H1 (cell line): ENCODE results near the gene CEP85. TPM values are rescaled to one million over a fixed set of nuclear protein-coding genes. Genes with fewer than 3 reads are reported as not detected.

Source experiments
- CTCF ChIA-PET: fragments of 300-600 bp; sonication (Branson Sonifier 250); formaldehyde crosslinking; loops from one replicate; lab custom pipeline; 2021; ENCODE audit not compliant: partially characterized antibody; lab: Charles Lee
- POLR2A ChIA-PET: fragments of 300-600 bp; sonication (Branson Sonifier 250); formaldehyde crosslinking; loops from one replicate; lab custom pipeline; 2021; ENCODE audit warnings: inconsistent platforms; ENCODE audit not compliant: partially characterized antibody; lab: Charles Lee
- DNase-seq, 2 experiments: peaks; one replicate each; pipeline versions ENCODE4 v3.0.0 to v3.0.0-alpha.2; 2010 to 2022; ENCODE audit warnings: low spot score in 2 of 2, low read depth in 1 of 2, mixed read lengths in 1 of 2
- FAIRE-seq: peaks from 2 replicates; lab custom pipeline; 2011; peaks lifted over from hg19 to GRCh38; lab: Jason Lieb, UNC
- H2AFZ ChIP-seq: 2 replicates; pipeline ENCODE4 v1.8.1; 2012; ENCODE audit warnings: low read length, inconsistent platforms
- H2AK5ac ChIP-seq: 2 replicates; pipeline ENCODE4 v1.6.1; 2013; ENCODE audit warnings: low read depth, low read length
- H2BK120ac ChIP-seq: replicated peaks from 2 replicates; pipeline ENCODE3; 2013; ENCODE audit warnings: low read depth, low read length, inconsistent platforms
- H2BK12ac ChIP-seq: 2 replicates; pipeline ENCODE4 v1.6.1; 2013; ENCODE audit warnings: low read depth, low read length
- H2BK15ac ChIP-seq: 2 replicates; pipeline ENCODE4 v1.6.1; 2013; ENCODE audit warnings: low read length
- H2BK20ac ChIP-seq: 2 replicates; pipeline ENCODE4 v1.6.1; 2013; ENCODE audit warnings: low read length
- H2BK5ac ChIP-seq: 2 replicates; pipeline ENCODE4 v1.6.1; 2013; ENCODE audit warnings: low read depth, low read length
- H3K14ac ChIP-seq: 2 replicates; pipeline ENCODE4 v1.6.1; 2013; ENCODE audit warnings: inconsistent platforms; ENCODE audit not compliant: insufficient read length
- H3K18ac ChIP-seq: 2 replicates; pipeline ENCODE4 v1.6.1; 2013; ENCODE audit warnings: low read length; ENCODE audit errors: extremely low read depth
- H3K23ac ChIP-seq: 2 replicates; pipeline ENCODE4 v1.6.1; 2013; ENCODE audit warnings: inconsistent platforms; ENCODE audit not compliant: insufficient read length
- H3K23me2 ChIP-seq: 2 replicates; pipeline ENCODE4 v1.6.1; 2013; ENCODE audit warnings: low read depth, low read length
- H3K27ac ChIP-seq: 2 replicates; pipeline ENCODE4 v1.6.1; 2011; ENCODE audit warnings: low read depth, low read length, inconsistent platforms
- H3K27me3 ChIP-seq, 4 experiments: replicated peaks in 1 of 4; 1 replicate in 1 of 4; 2 replicates in 3 of 4; pipeline versions ENCODE4 v1.6.1 to v1.8.1; 2011 to 2013; ENCODE audit warnings: low read length in 3 of 4, mild to moderate bottlenecking in 3 of 4, inconsistent platforms in 2 of 4, mixed read lengths in 2 of 4, moderate library complexity in 1 of 4; ENCODE audit not compliant: control insufficient read depth in 3 of 4, insufficient read depth in 3 of 4; ENCODE audit errors: extremely low read depth in 1 of 4
- H3K36me3 ChIP-seq, 4 experiments: 2 replicates each; pipeline versions ENCODE4 v1.6.1 to v1.8.1; 2011 to 2013; ENCODE audit warnings: mild to moderate bottlenecking in 4 of 4, low read length in 3 of 4, moderate library complexity in 2 of 4, control low read depth in 1 of 4, inconsistent platforms in 1 of 4; ENCODE audit not compliant: insufficient read depth in 4 of 4, control insufficient read depth in 2 of 4
- H3K4ac ChIP-seq: replicated peaks from 2 replicates; pipeline ENCODE3; 2013; ENCODE audit warnings: low read length, low read depth, mixed read lengths, inconsistent platforms; ENCODE audit not compliant: insufficient read length
- H3K4me1 ChIP-seq, 4 experiments: replicated peaks in 1 of 4; 1 replicate in 1 of 4; 2 replicates in 3 of 4; pipeline versions ENCODE4 v1.6.1 to v1.8.1; 2011 to 2013; ENCODE audit warnings: low read length in 3 of 4, inconsistent platforms in 2 of 4, mixed read lengths in 1 of 4; ENCODE audit not compliant: insufficient read depth in 4 of 4, control insufficient read depth in 3 of 4
- H3K4me2 ChIP-seq, 2 experiments: 2 replicates each; pipeline versions ENCODE4 v1.6.1 to v1.8.1; 2011 to 2013; ENCODE audit warnings: low read depth in 2 of 2, low read length in 2 of 2, control low read depth in 1 of 2, inconsistent platforms in 1 of 2, mild to moderate bottlenecking in 1 of 2; ENCODE audit not compliant: insufficient read depth in 1 of 2
- H3K4me3 ChIP-seq, 4 experiments: fragments of 200-600, 300-600 bp in 1 of 4; sonication (generic), shearing (Covaris generic), sonication (Bioruptor Twin) in 1 of 4; 2 replicates each; pipeline versions ENCODE4 v1.5.1 to v1.8.1; 2011 to 2016; ENCODE audit warnings: low read length in 4 of 4, low read depth in 3 of 4, control low read depth in 2 of 4, inconsistent platforms in 2 of 4, mild to moderate bottlenecking in 2 of 4, mixed read lengths in 1 of 4, moderate library complexity in 1 of 4; ENCODE audit not compliant: insufficient read depth in 2 of 4; ENCODE audit errors: extremely low read depth in 1 of 4
- H3K56ac ChIP-seq: replicated peaks from 2 replicates; pipeline ENCODE3; 2013; ENCODE audit warnings: low read depth, mild to moderate bottlenecking, mixed read lengths, low read length, inconsistent platforms; ENCODE audit not compliant: insufficient read length
- H3K79me1 ChIP-seq: 2 replicates; pipeline ENCODE4 v1.6.1; 2013; ENCODE audit warnings: low read depth, low read length, control low read depth
- H3K79me2 ChIP-seq, 2 experiments: 2 replicates each; pipeline versions ENCODE4 v1.6.1 to v1.8.1; 2012 to 2013; ENCODE audit warnings: low read length in 2 of 2, mild to moderate bottlenecking in 2 of 2, inconsistent platforms in 1 of 2; ENCODE audit not compliant: insufficient read depth in 2 of 2, control insufficient read depth in 1 of 2
- H3K9ac ChIP-seq, 4 experiments: replicated peaks in 1 of 4; 1 replicate in 1 of 4; 2 replicates in 3 of 4; pipeline versions ENCODE4 v1.6.1 to v1.8.1; 2011 to 2013; ENCODE audit warnings: low read depth in 3 of 4, low read length in 3 of 4, control low read depth in 2 of 4, mild to moderate bottlenecking in 2 of 4, moderate library complexity in 2 of 4, inconsistent platforms in 1 of 4; ENCODE audit errors: extremely low read depth in 1 of 4
- H3K9me3 ChIP-seq, 2 experiments: 2 replicates each; pipeline versions ENCODE4 v1.6.1 to v1.8.1; 2012 to 2013; ENCODE audit warnings: mild to moderate bottlenecking in 2 of 2, moderate library complexity in 2 of 2, control low read depth in 1 of 2, inconsistent platforms in 1 of 2, low read depth in 1 of 2, low read length in 1 of 2, mixed read lengths in 1 of 2; ENCODE audit not compliant: insufficient read depth in 2 of 2
- H4K20me1 ChIP-seq, 2 experiments: replicated peaks in 1 of 2; 2 replicates each; pipeline versions ENCODE3 to v1.8.1; 2011 to 2013; ENCODE audit warnings: inconsistent platforms in 2 of 2, low read length in 2 of 2, mild to moderate bottlenecking in 1 of 2; ENCODE audit not compliant: insufficient read depth in 2 of 2, control insufficient read depth in 1 of 2
- H4K5ac ChIP-seq: 2 replicates; pipeline ENCODE4 v1.6.1; 2013; ENCODE audit warnings: low read length, low read depth, mixed read lengths, inconsistent platforms; ENCODE audit not compliant: insufficient read length
- H4K8ac ChIP-seq: 2 replicates; pipeline ENCODE4 v1.8.0; 2013; ENCODE audit warnings: mild to moderate bottlenecking, moderate library complexity, low read length, inconsistent platforms; ENCODE audit not compliant: insufficient read depth; ENCODE audit errors: extremely low read depth
- H4K91ac ChIP-seq: replicated peaks from 2 replicates; pipeline ENCODE3; 2013; ENCODE audit warnings: low read length, mixed read lengths, inconsistent platforms; ENCODE audit not compliant: insufficient read length
- ATF2 ChIP-seq: IDR thresholded peaks from 2 replicates; pipeline ENCODE4 v1.6.1; 2012; ENCODE audit warnings: low read length, inconsistent platforms
- CBX8 ChIP-seq: fragments of 300-800, 300-1000 bp; sonication (generic); IDR thresholded peaks from 2 replicates; pipeline ENCODE4 v1.7.1; 2016; ENCODE audit warnings: low read depth, low read length, borderline replicate concordance
- CTCF ChIP-seq, 3 experiments: IDR thresholded peaks; 1 replicate in 2 of 3; 2 replicates in 1 of 3; pipeline versions ENCODE4 v1.5.1 to v1.6.1; 2011; ENCODE audit warnings: low read length in 3 of 3, mild to moderate bottlenecking in 3 of 3, inconsistent platforms in 2 of 3, low read depth in 1 of 3, moderate library complexity in 1 of 3; ENCODE audit not compliant: insufficient read depth in 1 of 3; ENCODE audit errors: control extremely low read depth in 1 of 3
- RAD21 ChIP-seq, 2 experiments: IDR thresholded peaks in 1 of 2; conservative IDR thresholded peaks in 1 of 2; 2 replicates each; pipeline ENCODE4 v1.6.1; 2011; ENCODE audit warnings: low read depth in 2 of 2, low read length in 2 of 2, improper control_type of control experiment in 1 of 2, inconsistent platforms in 1 of 2, mild to moderate bottlenecking in 1 of 2, moderate library complexity in 1 of 2
- WGBS, 2 experiments: shearing (Covaris generic) in 1 of 2; methylation state at CpG; one replicate each; pipeline versions ENCODE4 v1.1.6 to v1.1.7; 2013 to 2015; ENCODE audit warnings: low lambda C conversion rate in 2 of 2, mixed read lengths in 2 of 2, inconsistent platforms in 1 of 2, low coverage in 1 of 2, missing lambda C conversion rate in 1 of 2; ENCODE audit not compliant: insufficient replicate concordance in 2 of 2, insufficient coverage in 1 of 2, insufficient read length in 1 of 2; ENCODE audit errors: extremely low coverage in 1 of 2, missing lambda C conversion rate in 1 of 2; 5-methylcytosine and 5-hydroxymethylcytosine counted together
- polyA plus RNA-seq, 7 experiments: library from polyadenylated mRNA; depleted of rRNA in 3 of 7; stranded (reverse) in 5 of 7; unstranded in 2 of 7; fragments of >200 nt in 5 of 7; fragments of 200-250 nt in 2 of 7; gene quantifications; 1 replicate in 5 of 7; 2 replicates in 1 of 7; 4 replicates in 1 of 7; pipeline versions ENCODE4 v1.2.1 to v1.2.3, GENCODE V29; 2011 to 2013; ENCODE audit warnings: missing spikeins in 2 of 7, mixed read lengths in 2 of 7
- total RNA-seq: library from RNA; stranded (reverse); fragmentation: NEBNext Ultra II Directional; extraction: Animal tissue kit (Norgen Biotek cat#: 25700); gene quantifications from 2 replicates; pipeline ENCODE4 v1.2.1, GENCODE V29; 2021

The CEP85 gene
- total and polyA plus RNA-seq, 2 of the 8 experiments (the other 6 are each of a cell fraction or from before 2014, with no cell fraction given), result 40.4 to 43.7 TPM

- Histone ChIP-seq H3K4me3 (no peak overlapping the region), H4K5ac (no peak overlapping the region), H3K9ac (no peak overlapping the region), H4K20me1 (no peaks in the 10 kb centered on the region), H3K18ac (no peak overlapping the region), H4K91ac (no peak overlapping the region), H3K23me2 (no peaks in the 10 kb centered on the region; the same call in 1 of the 2 replicates), H2BK5ac (no peak overlapping the region), H3K27ac (no peak overlapping the region), H2BK12ac (no peak overlapping the region), H3K9me3 (no peaks in the 10 kb centered on the region), H2AFZ (no peak overlapping the region), H3K27me3 (no peaks in the 10 kb centered on the region), H3K4ac (no peak overlapping the region), H3K79me1 (no peaks in the 10 kb centered on the region), H4K8ac (no peak overlapping the region), H2BK20ac (no peak overlapping the region), H3K4me2 (no peak overlapping the region), H3K4me1 (peaks cover 0 to 12% (median 5%) of the 10 kb centered on the region in 4 experiments; a peak in 5 of 7 replicates), H3K79me2 (no peaks in the 10 kb centered on the region), H3K36me3 (no peaks in the 10 kb centered on the region), H2BK15ac (no peak overlapping the region), H2AK5ac (no peak overlapping the region), H2BK120ac (no peak overlapping the region), H3K23ac (no peak overlapping the region), H3K56ac (no peak overlapping the region), H3K14ac (no peak overlapping the region)
- no peak for DNase-seq
- WGBS, 2 experiments, result 76% methylated on average over 9 of the region's 9 CpGs; no CpG with 5 or more reads in 1 of the 2 experiments
- no peak for FAIRE-seq
- CTCF ChIA-PET, result interaction anchor here (0.6 to 4.4 kb wide), 17 partner anchors 10 to 311 kb away, joined by 3 to 32 read pairs (median 4); partner anchors contain the start of genes CATSPER4, CEP85, CNKSR1 and ZNF593
- POLR2A ChIA-PET, result interaction anchor here (0.7 to 1.9 kb wide), 4 partner anchors 9 to 31 kb away, joined by 3 to 8 read pairs (median 3); partner anchors contain the start of gene CATSPER4
- peak; percentile 53 to 64 for TF ChIP-seq RAD21 (IDR thresholded peaks at IDR 0.05 in 1 of 2, conservative IDR thresholded peaks at IDR 0.05 in 1 of 2; ENCODE audit: low read depth in 2 of 2, low read length in 2 of 2)
- TF ChIP-seq CTCF (IDR thresholded peaks at IDR 0.05; ENCODE audit: control extremely low read depth in 1 of 3, insufficient read depth in 1 of 3, low read depth in 1 of 3, low read length in 3 of 3), result peak; percentile 46 to 55 (median 53)
- no peak for TF ChIP-seq ATF2
- no peak for TF ChIP-seq CBX8
These were observed 30.2 kb upstream of the CEP85 start for GRCh38 chr1:26203642-26204318.
